ENCODE data around the gene RNF150.

The RNF150 gene

GRCh38 chr4:141045848-141046247 lies 87.4 kb downstream of the RNF150 start:
- 90% methylated on average over 3 of the region's 4 CpGs for WGBS
- no peaks in the 10 kb centered on the region for H3K36me3 ChIP-seq (ENCODE audit: insufficient read depth, low read length)
- peaks cover 9% of the 10 kb centered on the region; the same call in 1 of the 2 replicates for H3K9me3 ChIP-seq (ENCODE audit: insufficient read depth, low read depth, low read length)
- no peaks in the 10 kb centered on the region for H3K27me3 ChIP-seq (ENCODE audit: insufficient read depth, low read length)
- H3K4me1 ChIP-seq (ENCODE audit: insufficient read depth, low read length): no peaks in the 10 kb centered on the region
- no peak overlapping the region for H3K4me3 ChIP-seq (ENCODE audit: low read length)
- H3K9ac ChIP-seq (ENCODE audit: low read depth, low read length): no peak overlapping the region
- no peak overlapping the region for H3K27ac ChIP-seq (ENCODE audit: low read depth, low read length)

DNA sequence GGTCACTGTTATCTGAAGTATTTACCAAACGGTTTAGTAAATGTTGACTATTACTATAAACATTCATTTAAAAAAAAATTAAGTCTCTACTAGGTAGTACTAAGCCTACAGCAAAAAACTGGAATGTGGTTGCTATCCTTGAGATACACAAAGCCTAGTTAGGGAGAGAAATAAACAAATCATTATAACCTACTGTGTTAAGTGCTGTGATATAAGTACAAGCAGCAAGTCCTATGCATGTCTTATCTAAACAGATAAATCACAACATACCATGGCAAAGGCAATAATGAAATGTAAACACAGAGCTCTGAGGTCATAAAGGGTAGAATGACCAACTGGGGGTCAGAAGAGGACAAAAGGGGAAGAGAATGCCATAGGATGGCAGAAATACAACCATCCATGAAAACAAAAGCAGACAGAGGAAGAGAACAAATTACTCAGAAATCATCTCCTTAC lies 92.2 kb downstream of the RNF150 start:
- no CpG with 5 or more reads among the region's 1 CpG for WGBS
- Histone ChIP-seq H3K4me1 (ENCODE audit: insufficient read depth, low read length) (no peaks in the 10 kb centered on the region), H3K27ac (ENCODE audit: low read depth, low read length) (no peak overlapping the region), H3K9ac (ENCODE audit: low read depth, low read length) (no peak overlapping the region), H3K9me3 (ENCODE audit: insufficient read depth, low read depth, low read length) (no peaks in the 10 kb centered on the region), H3K4me3 (ENCODE audit: low read length) (no peak overlapping the region), H3K36me3 (ENCODE audit: insufficient read depth, low read length) (no peaks in the 10 kb centered on the region), H3K27me3 (ENCODE audit: insufficient read depth, low read length) (no peaks in the 10 kb centered on the region)

DNA sequence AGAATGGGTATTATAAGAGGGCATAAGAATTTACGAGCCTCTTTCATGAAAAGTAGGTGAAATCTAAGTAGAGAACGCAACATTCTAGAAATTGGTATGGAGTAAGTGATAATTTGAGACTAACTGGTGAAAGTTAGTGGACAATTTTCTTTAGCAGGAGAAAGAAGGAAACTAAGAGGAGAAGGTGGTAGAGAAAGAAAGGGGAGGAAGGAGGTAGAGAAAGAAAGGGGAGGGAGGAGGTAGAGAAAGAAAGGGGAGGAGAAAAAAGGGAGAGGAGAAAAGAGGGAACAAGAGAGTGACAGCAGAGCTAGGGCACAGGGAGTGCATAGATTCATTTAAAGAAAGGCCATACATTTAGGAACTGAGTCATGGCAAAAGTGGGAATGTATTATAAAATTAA lies 94.1 kb downstream of the RNF150 start:
- no peaks in the 10 kb centered on the region for H3K9me3 ChIP-seq (ENCODE audit: insufficient read depth, low read depth, low read length)
- no peak overlapping the region for H3K27ac ChIP-seq (ENCODE audit: low read depth, low read length)
- H3K4me3 ChIP-seq (ENCODE audit: low read length): no peak overlapping the region
- H3K27me3 ChIP-seq (ENCODE audit: insufficient read depth, low read length): no peaks in the 10 kb centered on the region
- no peak overlapping the region for H3K9ac ChIP-seq (ENCODE audit: low read depth, low read length)
- WGBS: 92% methylated on average over 2 of the region's 2 CpGs
- H3K36me3 ChIP-seq (ENCODE audit: insufficient read depth, low read length): no peaks in the 10 kb centered on the region
- H3K4me1 ChIP-seq (ENCODE audit: insufficient read depth, low read length): no peaks in the 10 kb centered on the region

DNA sequence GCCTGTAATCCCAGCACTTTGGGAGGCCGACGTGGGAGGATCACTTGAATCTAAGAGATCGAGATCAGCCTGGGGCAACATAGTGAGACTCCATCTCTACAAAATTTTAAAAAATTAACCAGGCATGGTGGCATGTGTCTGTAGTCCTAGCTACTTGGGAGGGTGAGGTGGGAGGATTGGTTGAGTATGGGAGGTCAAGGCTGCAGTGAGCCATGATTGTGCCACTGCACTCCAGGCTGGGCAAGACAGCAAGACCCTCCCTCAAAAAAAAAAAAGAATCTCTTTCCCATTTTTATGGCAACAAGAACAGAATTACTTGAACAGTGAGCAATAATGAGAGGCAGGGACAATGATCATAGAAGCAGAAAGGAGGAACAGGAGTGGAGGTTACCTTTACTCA lies 94.8 kb downstream of the RNF150 start:
- Histone ChIP-seq H3K9ac (ENCODE audit: low read depth, low read length) (no peak overlapping the region), H3K27ac (ENCODE audit: low read depth, low read length) (no peak overlapping the region), H3K4me1 (ENCODE audit: insufficient read depth, low read length) (no peaks in the 10 kb centered on the region), H3K9me3 (ENCODE audit: insufficient read depth, low read depth, low read length) (no peaks in the 10 kb centered on the region), H3K27me3 (ENCODE audit: insufficient read depth, low read length) (no peaks in the 10 kb centered on the region), H3K4me3 (ENCODE audit: low read length) (no peak overlapping the region), H3K36me3 (ENCODE audit: insufficient read depth, low read length) (no peaks in the 10 kb centered on the region)
- WGBS: 94% methylated on average over 3 of the region's 3 CpGs

GRCh38 chr4:141037446-141037845 lies 95.8 kb downstream of the RNF150 start:
- H3K27ac ChIP-seq (ENCODE audit: low read depth, low read length): no peak overlapping the region
- no peaks in the 10 kb centered on the region for H3K9me3 ChIP-seq (ENCODE audit: insufficient read depth, low read depth, low read length)
- no peaks in the 10 kb centered on the region for H3K27me3 ChIP-seq (ENCODE audit: insufficient read depth, low read length)
- no peak overlapping the region for H3K4me3 ChIP-seq (ENCODE audit: low read length)
- no peak overlapping the region for H3K9ac ChIP-seq (ENCODE audit: low read depth, low read length)
- no peaks in the 10 kb centered on the region for H3K4me1 ChIP-seq (ENCODE audit: insufficient read depth, low read length)
- H3K36me3 ChIP-seq (ENCODE audit: insufficient read depth, low read length): no peaks in the 10 kb centered on the region

DNA sequence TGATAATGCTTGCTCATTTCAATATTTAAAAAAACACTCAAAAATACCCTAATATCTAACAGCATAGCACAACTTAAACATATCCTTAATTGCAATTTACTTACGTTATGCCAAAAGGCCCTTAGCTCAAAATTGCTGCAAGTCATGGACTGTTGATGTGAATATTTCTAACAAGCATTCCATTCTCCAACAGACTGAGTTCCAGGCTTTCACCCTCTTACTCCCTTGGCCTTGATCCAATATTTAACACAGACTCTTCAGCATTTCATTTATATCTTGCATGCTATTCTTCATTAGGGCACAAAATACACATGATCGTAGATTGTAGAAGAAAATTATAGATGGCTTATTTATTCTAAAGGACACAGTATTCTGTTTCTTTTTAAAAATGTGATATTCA lies 96.5 kb downstream of the RNF150 start:
- 93% methylated on average over 1 of the region's 2 CpGs for WGBS
- H3K27me3 ChIP-seq (ENCODE audit: insufficient read depth, low read length): no peaks in the 10 kb centered on the region
- H3K4me3 ChIP-seq (ENCODE audit: low read length): no peak overlapping the region
- H3K27ac ChIP-seq (ENCODE audit: low read depth, low read length): no peak overlapping the region
- no peaks in the 10 kb centered on the region for H3K9me3 ChIP-seq (ENCODE audit: insufficient read depth, low read depth, low read length)
- no peak overlapping the region for H3K9ac ChIP-seq (ENCODE audit: low read depth, low read length)
- no peaks in the 10 kb centered on the region for H3K4me1 ChIP-seq (ENCODE audit: insufficient read depth, low read length)
- no peaks in the 10 kb centered on the region for H3K36me3 ChIP-seq (ENCODE audit: insufficient read depth, low read length)

- Histone ChIP-seq H3K4me1 (ENCODE audit: insufficient read depth, low read length) (no peaks in the 10 kb centered on the region), H3K27ac (ENCODE audit: low read depth, low read length) (no peak overlapping the region), H3K9me3 (ENCODE audit: insufficient read depth, low read depth, low read length) (no peaks in the 10 kb centered on the region), H3K4me3 (ENCODE audit: low read length) (no peak overlapping the region), H3K36me3 (ENCODE audit: insufficient read depth, low read length) (no peaks in the 10 kb centered on the region), H3K9ac (ENCODE audit: low read depth, low read length) (no peak overlapping the region), H3K27me3 (ENCODE audit: insufficient read depth, low read length) (no peaks in the 10 kb centered on the region)
Measured at GRCh38 chr4:141035920-141036319, 97.3 kb downstream of the RNF150 start.

GRCh38 chr4:141028024-141028529 lies 105.2 kb downstream of the RNF150 start:
- H3K27me3 ChIP-seq (ENCODE audit: insufficient read depth, low read length): no peaks in the 10 kb centered on the region
- WGBS: 95% methylated on average over 2 of the region's 2 CpGs
- H3K4me3 ChIP-seq (ENCODE audit: low read length): no peak overlapping the region
- no peaks in the 10 kb centered on the region for H3K9me3 ChIP-seq (ENCODE audit: insufficient read depth, low read depth, low read length)
- H3K36me3 ChIP-seq (ENCODE audit: insufficient read depth, low read length): no peaks in the 10 kb centered on the region
- H3K27ac ChIP-seq (ENCODE audit: low read depth, low read length): no peak overlapping the region
- H3K4me1 ChIP-seq (ENCODE audit: insufficient read depth, low read length): no peaks in the 10 kb centered on the region
- no peak overlapping the region for H3K9ac ChIP-seq (ENCODE audit: low read depth, low read length)

GRCh38 chr4:141027421-141027820 lies 105.8 kb downstream of the RNF150 start:
- no peaks in the 10 kb centered on the region for H3K9me3 ChIP-seq (ENCODE audit: insufficient read depth, low read depth, low read length)
- 93% methylated on average over 1 of the region's 1 CpG for WGBS
- H3K27me3 ChIP-seq (ENCODE audit: insufficient read depth, low read length): no peaks in the 10 kb centered on the region
- no peak overlapping the region for H3K4me3 ChIP-seq (ENCODE audit: low read length)
- no peaks in the 10 kb centered on the region for H3K4me1 ChIP-seq (ENCODE audit: insufficient read depth, low read length)
- H3K27ac ChIP-seq (ENCODE audit: low read depth, low read length): no peak overlapping the region
- H3K9ac ChIP-seq (ENCODE audit: low read depth, low read length): no peak overlapping the region
- no peaks in the 10 kb centered on the region for H3K36me3 ChIP-seq (ENCODE audit: insufficient read depth, low read length)

GRCh38 chr4:141026900-141027299 lies 106.4 kb downstream of the RNF150 start:
- Histone ChIP-seq H3K27me3 (ENCODE audit: insufficient read depth, low read length) (no peaks in the 10 kb centered on the region), H3K4me3 (ENCODE audit: low read length) (no peak overlapping the region), H3K9ac (ENCODE audit: low read depth, low read length) (no peak overlapping the region), H3K9me3 (ENCODE audit: insufficient read depth, low read depth, low read length) (no peaks in the 10 kb centered on the region), H3K36me3 (ENCODE audit: insufficient read depth, low read length) (no peaks in the 10 kb centered on the region), H3K27ac (ENCODE audit: low read depth, low read length) (no peak overlapping the region), H3K4me1 (ENCODE audit: insufficient read depth, low read length) (no peaks in the 10 kb centered on the region)
- 90% methylated on average over 7 of the region's 7 CpGs for WGBS

GRCh38 chr4:141023051-141023450 lies 110.2 kb downstream of the RNF150 start:
- Histone ChIP-seq H3K27ac (ENCODE audit: low read depth, low read length) (no peak overlapping the region), H3K9me3 (ENCODE audit: insufficient read depth, low read depth, low read length) (no peaks in the 10 kb centered on the region), H3K9ac (ENCODE audit: low read depth, low read length) (no peak overlapping the region), H3K27me3 (ENCODE audit: insufficient read depth, low read length) (no peaks in the 10 kb centered on the region), H3K36me3 (ENCODE audit: insufficient read depth, low read length) (no peaks in the 10 kb centered on the region), H3K4me1 (ENCODE audit: insufficient read depth, low read length) (no peaks in the 10 kb centered on the region), H3K4me3 (ENCODE audit: low read length) (no peak overlapping the region)
- WGBS: no CpG with 5 or more reads among the region's 1 CpG

GRCh38 chr4:141022111-141022695 lies 111.1 kb downstream of the RNF150 start:
- Histone ChIP-seq H3K4me3 (ENCODE audit: low read length) (no peak overlapping the region), H3K4me1 (ENCODE audit: insufficient read depth, low read length) (no peaks in the 10 kb centered on the region), H3K9me3 (ENCODE audit: insufficient read depth, low read depth, low read length) (no peaks in the 10 kb centered on the region), H3K27me3 (ENCODE audit: insufficient read depth, low read length) (no peaks in the 10 kb centered on the region), H3K9ac (ENCODE audit: low read depth, low read length) (no peak overlapping the region), H3K36me3 (ENCODE audit: insufficient read depth, low read length) (no peaks in the 10 kb centered on the region), H3K27ac (ENCODE audit: low read depth, low read length) (no peak overlapping the region)
- WGBS: 87% methylated on average over 2 of the region's 3 CpGs

Measured in HUES64 (cell line).